Measurements from ENCODE around the gene CARD6.

- TF ChIP-seq POLR2AphosphoS5 (IDR thresholded peaks at IDR 0.05; ENCODE audit: low read depth, low read length) (peak; percentile 23), CTCF (IDR thresholded peaks at IDR 0.05) (no peak), TCF7L2 (IDR thresholded peaks at IDR 0.05; ENCODE audit: low read depth, low read length) (no peak)
- TF ChIP-seq, protein P1, sequence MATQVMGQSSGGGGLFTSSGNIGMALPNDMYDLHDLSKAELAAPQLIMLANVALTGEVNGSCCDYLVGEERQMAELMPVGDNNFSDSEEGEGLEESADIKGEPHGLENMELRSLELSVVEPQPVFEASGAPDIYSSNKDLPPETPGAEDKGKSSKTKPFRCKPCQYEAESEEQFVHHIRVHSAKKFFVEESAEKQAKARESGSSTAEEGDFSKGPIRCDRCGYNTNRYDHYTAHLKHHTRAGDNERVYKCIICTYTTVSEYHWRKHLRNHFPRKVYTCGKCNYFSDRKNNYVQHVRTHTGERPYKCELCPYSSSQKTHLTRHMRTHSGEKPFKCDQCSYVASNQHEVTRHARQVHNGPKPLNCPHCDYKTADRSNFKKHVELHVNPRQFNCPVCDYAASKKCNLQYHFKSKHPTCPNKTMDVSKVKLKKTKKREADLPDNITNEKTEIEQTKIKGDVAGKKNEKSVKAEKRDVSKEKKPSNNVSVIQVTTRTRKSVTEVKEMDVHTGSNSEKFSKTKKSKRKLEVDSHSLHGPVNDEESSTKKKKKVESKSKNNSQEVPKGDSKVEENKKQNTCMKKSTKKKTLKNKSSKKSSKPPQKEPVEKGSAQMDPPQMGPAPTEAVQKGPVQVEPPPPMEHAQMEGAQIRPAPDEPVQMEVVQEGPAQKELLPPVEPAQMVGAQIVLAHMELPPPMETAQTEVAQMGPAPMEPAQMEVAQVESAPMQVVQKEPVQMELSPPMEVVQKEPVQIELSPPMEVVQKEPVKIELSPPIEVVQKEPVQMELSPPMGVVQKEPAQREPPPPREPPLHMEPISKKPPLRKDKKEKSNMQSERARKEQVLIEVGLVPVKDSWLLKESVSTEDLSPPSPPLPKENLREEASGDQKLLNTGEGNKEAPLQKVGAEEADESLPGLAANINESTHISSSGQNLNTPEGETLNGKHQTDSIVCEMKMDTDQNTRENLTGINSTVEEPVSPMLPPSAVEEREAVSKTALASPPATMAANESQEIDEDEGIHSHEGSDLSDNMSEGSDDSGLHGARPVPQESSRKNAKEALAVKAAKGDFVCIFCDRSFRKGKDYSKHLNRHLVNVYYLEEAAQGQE (IDR thresholded peaks at IDR 0.05; ENCODE audit: insufficient read depth in 1 of 2, low read depth in 2 of 2, low read length in 1 of 2), result no peak
Measured at GRCh38 chr5:40827188-40827977, 13.8 kb upstream of the CARD6 start.

Data from Panc1 (cell line).